Inflammatory macrophage treated with lipopolysaccharide for 4 hours (primary cell): ENCODE measurements around the gene CD46.
"Not testable (repeated sequence)": the region's sequence is repeated elsewhere in the genome, so short reads cannot be mapped to it uniquely, and the experiment has no call there.

Source experiments
- DNase-seq: peaks from one replicate; pipeline ENCODE4 v3.0.0-alpha.2; 2020

Gene CD46

GRCh38 chr1:207752456-207752998 is 673 bp downstream of the CD46 start:
- DNase-seq = peak; percentile 13

GRCh38 chr1:207753611-207754010 is 1.8 kb downstream of the CD46 start:
- no peak for DNase-seq

GRCh38 chr1:207754011-207754410 is 2.2 kb downstream of the CD46 start:
- no peak for DNase-seq

GRCh38 chr1:207754974-207755700 is 3.3 kb downstream of the CD46 start:
- DNase-seq = peak; percentile 65

GRCh38 chr1:207755846-207756693 is 4.2 kb downstream of the CD46 start:
- DNase-seq = peak; percentile 3

GRCh38 chr1:207762622-207763021 is 10.8 kb downstream of the CD46 start:
- DNase-seq = no peak

GRCh38 chr1:207763091-207763490 is 11.2 kb downstream of the CD46 start:
- no peak for DNase-seq

GRCh38 chr1:207763972-207764371 is 12.1 kb downstream of the CD46 start:
- no peak for DNase-seq

GRCh38 chr1:207766569-207766968 is 14.7 kb downstream of the CD46 start:
- DNase-seq = no peak

GRCh38 chr1:207770514-207770913 is 18.7 kb downstream of the CD46 start:
- DNase-seq = not testable (repeated sequence)

GRCh38 chr1:207776045-207776444 is 24.2 kb downstream of the CD46 start:
- not testable (repeated sequence) for DNase-seq

- DNase-seq = not testable (repeated sequence)
These were observed 25.6 kb downstream of the CD46 start for GRCh38 chr1:207777412-207777811.

GRCh38 chr1:207779008-207779407 is 27.2 kb downstream of the CD46 start:
- DNase-seq = no peak

- no peak for DNase-seq
These were observed 29.5 kb downstream of the CD46 start for GRCh38 chr1:207781312-207781711.

GRCh38 chr1:207787776-207788175 is 35.9 kb downstream of the CD46 start:
- no peak for DNase-seq

GRCh38 chr1:207789386-207789785 is 37.5 kb downstream of the CD46 start:
- DNase-seq = no peak

GRCh38 chr1:207789792-207790787 is 38.2 kb downstream of the CD46 start:
- DNase-seq = no peak

- DNase-seq = no peak
These were observed 39.4 kb downstream of the CD46 start for GRCh38 chr1:207791290-207791689.

- no peak for DNase-seq
These were observed 41.5 kb downstream of the CD46 start for GRCh38 chr1:207793327-207793726.

- DNase-seq = no peak
These were observed 43.0 kb downstream of the CD46 start for GRCh38 chr1:207794861-207795260.

- peak; percentile 83 for DNase-seq
These were observed 45.5 kb downstream of the CD46 start for GRCh38 chr1:207797229-207797973.

- no peak for DNase-seq
These were observed 47.0 kb downstream of the CD46 start for GRCh38 chr1:207798847-207799246.
